SK-N-MC (cell line): ENCODE measurements around the gene CNGA2.

Experiments
- EZH2 ChIP-seq: fragments of 200-600 bp; sonication (generic); IDR thresholded peaks from one replicate; pipeline ENCODE4 v1.6.1; 2017; ENCODE audit warnings: antibody characterized with exemption
- POLR2AphosphoS5 ChIP-seq: IDR thresholded peaks from 2 replicates; pipeline ENCODE4 v1.6.1; 2012; ENCODE audit warnings: mild to moderate bottlenecking, low read depth, low read length, borderline replicate concordance

DNA sequence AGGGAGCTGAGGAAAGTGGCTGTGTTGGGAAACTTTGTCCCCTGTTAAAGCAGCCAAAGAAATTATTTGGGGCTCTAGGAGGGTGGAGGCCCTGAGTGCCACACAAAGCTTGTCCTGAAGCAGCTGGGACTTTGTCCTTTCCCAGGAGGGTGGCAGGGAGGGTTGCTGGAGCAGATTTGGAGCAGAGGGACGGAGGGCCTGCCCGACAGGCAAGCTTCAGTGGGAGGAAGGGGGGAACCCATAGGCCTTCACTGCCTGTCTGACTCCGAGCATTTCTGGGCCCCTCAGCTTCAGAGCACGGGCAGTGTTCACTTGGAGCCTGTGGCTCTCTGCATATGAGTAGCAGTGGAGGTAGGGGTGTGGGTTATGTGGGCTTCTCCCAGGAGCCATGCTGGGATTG is 7.2 kb upstream of the CNGA2 start:
- no peak for TF ChIP-seq POLR2AphosphoS5
- TF ChIP-seq EZH2, result no peak
